Measurements from ENCODE around the gene ELK4. TPM values are rescaled to one million over a fixed set of nuclear protein-coding genes. Genes with fewer than 3 reads are reported as not detected.

ELK4 gene
- total and polyA plus RNA-seq, 2 of the 13 experiments (the other 11 are each of a cell fraction or from before 2014, with no cell fraction given) = 8.3 to 13.1 TPM

DNA sequence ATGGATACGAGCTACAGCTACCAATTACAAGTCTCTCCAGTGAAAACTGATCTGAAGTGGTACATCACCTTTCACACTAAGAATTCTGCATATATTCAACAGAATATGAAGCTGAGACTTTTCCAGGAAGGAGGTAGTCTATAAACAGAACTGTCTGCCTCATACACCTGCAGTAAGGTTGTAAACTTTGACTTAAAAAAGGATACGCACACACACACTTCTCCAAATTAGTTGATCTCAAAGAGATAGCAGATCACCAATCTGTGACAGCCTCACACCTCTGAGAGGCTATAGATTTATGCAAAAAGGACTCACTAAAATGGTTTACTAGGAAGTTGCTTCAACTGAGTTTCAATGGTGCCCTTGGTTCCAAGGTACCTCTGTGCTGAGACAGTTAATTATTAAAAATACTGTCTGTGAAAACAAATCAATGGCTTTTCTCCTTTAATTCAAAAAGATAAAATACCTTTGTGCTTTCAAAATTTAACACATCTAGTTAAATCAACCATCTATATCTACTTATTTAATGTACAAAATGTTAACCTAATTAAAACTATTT lies 17.9 kb downstream of the ELK4 start:
- Histone ChIP-seq H3K9me3 (ENCODE audit: low read length) (no peaks in the 10 kb centered on the region), H3K4me3 (replicated peaks in 1 of 3; ENCODE audit: insufficient read depth in 1 of 3, low read depth in 2 of 3, low read length in 3 of 3) (no peak overlapping the region), H3K27ac (ENCODE audit: extremely low read length, insufficient read depth, low read length) (no peak overlapping the region), H3K4me1 (ENCODE audit: insufficient read depth, low read length) (peaks cover 41% of the 10 kb centered on the region), H3K36me3 (replicated peaks in 1 of 2; ENCODE audit: control insufficient read depth in 1 of 2, insufficient read depth in 2 of 2, low read length in 2 of 2) (peaks cover 10 to 50% of the 10 kb centered on the region in 2 experiments), H3K4me2 (ENCODE audit: low read depth, low read length) (no peak overlapping the region), H4K20me1 (ENCODE audit: insufficient read depth, low read length) (no peaks in the 10 kb centered on the region), H3K9ac (ENCODE audit: insufficient read depth, low read depth, low read length) (no peak overlapping the region), H3K27me3 (ENCODE audit: control insufficient read depth in 1 of 2, insufficient read depth in 2 of 2, low read length in 2 of 2) (no peaks in the 10 kb centered on the region), H3K79me2 (ENCODE audit: insufficient read depth, low read length) (peaks cover 9% of the 10 kb centered on the region), H2AFZ (ENCODE audit: low read length) (no peak overlapping the region)
- ATAC-seq (no peak), DNase-seq (ENCODE audit: low spot score) (no peak), FAIRE-seq (no peak)
- in situ Hi-C loops (cut with HindIII; ENCODE audit: extremely low pct_ligation_motif_present, low pct_unique_long_range_greater_than_20kb) = no loop called here
- ChIA-PET CTCF (ENCODE audit: low intra/inter-chr PET ratio, low total read pairs) (no interaction called here), POLR2A (no interaction called here)
- intact Hi-C loops (cut with micrococcal nuclease; ENCODE audit: unreplicated experiment) = no loop called here
- WGBS (ENCODE audit: low lambda C conversion rate) = 90% methylated on average over 2 of the region's 2 CpGs
- TF ChIP-seq, protein P1, sequence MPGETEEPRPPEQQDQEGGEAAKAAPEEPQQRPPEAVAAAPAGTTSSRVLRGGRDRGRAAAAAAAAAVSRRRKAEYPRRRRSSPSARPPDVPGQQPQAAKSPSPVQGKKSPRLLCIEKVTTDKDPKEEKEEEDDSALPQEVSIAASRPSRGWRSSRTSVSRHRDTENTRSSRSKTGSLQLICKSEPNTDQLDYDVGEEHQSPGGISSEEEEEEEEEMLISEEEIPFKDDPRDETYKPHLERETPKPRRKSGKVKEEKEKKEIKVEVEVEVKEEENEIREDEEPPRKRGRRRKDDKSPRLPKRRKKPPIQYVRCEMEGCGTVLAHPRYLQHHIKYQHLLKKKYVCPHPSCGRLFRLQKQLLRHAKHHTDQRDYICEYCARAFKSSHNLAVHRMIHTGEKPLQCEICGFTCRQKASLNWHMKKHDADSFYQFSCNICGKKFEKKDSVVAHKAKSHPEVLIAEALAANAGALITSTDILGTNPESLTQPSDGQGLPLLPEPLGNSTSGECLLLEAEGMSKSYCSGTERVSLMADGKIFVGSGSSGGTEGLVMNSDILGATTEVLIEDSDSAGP (CRISPR knock-in tag; IDR thresholded peaks at IDR 0.05; ENCODE audit: borderline replicate concordance) = no peak
- TF ChIP-seq SMC3 (IDR thresholded peaks at IDR 0.05; ENCODE audit: low read length) (no peak), SPEN (CRISPR knock-in tag; IDR thresholded peaks at IDR 0.05; ENCODE audit: low read depth) (no peak), ZSCAN29 (CRISPR knock-in tag; conservative IDR thresholded peaks at IDR 0.05) (no peak), PHB2 (IDR thresholded peaks at IDR 0.05; ENCODE audit: partially characterized antibody) (no peak), NCOA2 (CRISPR knock-in tag; IDR thresholded peaks at IDR 0.05) (no peak)
- TF ChIP-seq, protein P2, sequence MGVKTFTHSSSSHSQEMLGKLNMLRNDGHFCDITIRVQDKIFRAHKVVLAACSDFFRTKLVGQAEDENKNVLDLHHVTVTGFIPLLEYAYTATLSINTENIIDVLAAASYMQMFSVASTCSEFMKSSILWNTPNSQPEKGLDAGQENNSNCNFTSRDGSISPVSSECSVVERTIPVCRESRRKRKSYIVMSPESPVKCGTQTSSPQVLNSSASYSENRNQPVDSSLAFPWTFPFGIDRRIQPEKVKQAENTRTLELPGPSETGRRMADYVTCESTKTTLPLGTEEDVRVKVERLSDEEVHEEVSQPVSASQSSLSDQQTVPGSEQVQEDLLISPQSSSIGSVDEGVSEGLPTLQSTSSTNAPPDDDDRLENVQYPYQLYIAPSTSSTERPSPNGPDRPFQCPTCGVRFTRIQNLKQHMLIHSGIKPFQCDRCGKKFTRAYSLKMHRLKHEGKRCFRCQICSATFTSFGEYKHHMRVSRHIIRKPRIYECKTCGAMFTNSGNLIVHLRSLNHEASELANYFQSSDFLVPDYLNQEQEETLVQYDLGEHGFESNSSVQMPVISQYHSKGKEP (CRISPR knock-in tag; IDR thresholded peaks at IDR 0.05) = no peak
- TF ChIP-seq, protein P3, sequence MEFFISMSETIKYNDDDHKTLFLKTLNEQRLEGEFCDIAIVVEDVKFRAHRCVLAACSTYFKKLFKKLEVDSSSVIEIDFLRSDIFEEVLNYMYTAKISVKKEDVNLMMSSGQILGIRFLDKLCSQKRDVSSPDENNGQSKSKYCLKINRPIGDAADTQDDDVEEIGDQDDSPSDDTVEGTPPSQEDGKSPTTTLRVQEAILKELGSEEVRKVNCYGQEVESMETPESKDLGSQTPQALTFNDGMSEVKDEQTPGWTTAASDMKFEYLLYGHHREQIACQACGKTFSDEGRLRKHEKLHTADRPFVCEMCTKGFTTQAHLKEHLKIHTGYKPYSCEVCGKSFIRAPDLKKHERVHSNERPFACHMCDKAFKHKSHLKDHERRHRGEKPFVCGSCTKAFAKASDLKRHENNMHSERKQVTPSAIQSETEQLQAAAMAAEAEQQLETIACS (CRISPR knock-in tag; IDR thresholded peaks at IDR 0.05) = no peak
- no TSS peak for BruUV-seq (replicated peaks)
